RPMI7951 (cell line): ENCODE results near the gene CYB5R3. TPM values are rescaled to one million over a fixed set of nuclear protein-coding genes. Genes with fewer than 3 reads are reported as not detected.
A peak's percentile ranks its signal among the peaks of the same experiment; 100 is the strongest.
"Not testable (repeated sequence)": the region's sequence is repeated elsewhere in the genome, so short reads cannot be mapped to it uniquely, and the experiment has no call there.

Experiments
- DNase-seq: peaks from one replicate; pipeline ENCODE4 v3.0.0-alpha.2; 2012; ENCODE audit warnings: low read depth
- total RNA-seq: library from RNA; depleted of rRNA; stranded (reverse); fragments of >200 nt; shearing (Covaris generic); gene quantifications from 2 replicates; pipeline ENCODE4 v1.2.3, GENCODE V29; 2014

Gene CYB5R3
- total RNA-seq, 1 experiment from 2014 or later: 65.2 TPM

DNA sequence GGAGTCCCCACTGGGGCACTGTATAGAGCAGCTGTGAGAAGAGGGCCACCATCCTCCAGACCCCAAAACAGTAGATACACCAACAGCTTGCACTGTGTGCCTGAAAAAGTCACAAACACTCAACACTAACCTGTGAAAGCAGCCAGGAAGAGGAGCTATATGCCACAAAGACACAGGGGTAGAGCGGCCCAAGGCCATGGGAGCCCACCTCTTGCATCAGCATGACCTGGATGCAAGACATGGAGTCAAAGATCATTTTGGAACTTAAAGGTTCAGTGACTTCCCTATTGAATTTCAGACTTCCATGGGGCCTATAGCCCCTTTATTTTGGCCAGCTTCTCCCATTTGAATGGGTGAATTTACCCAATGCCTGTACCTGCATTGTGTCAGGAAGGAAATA lies 29.7 kb upstream of the CYB5R3 start:
- no peak for DNase-seq

DNA sequence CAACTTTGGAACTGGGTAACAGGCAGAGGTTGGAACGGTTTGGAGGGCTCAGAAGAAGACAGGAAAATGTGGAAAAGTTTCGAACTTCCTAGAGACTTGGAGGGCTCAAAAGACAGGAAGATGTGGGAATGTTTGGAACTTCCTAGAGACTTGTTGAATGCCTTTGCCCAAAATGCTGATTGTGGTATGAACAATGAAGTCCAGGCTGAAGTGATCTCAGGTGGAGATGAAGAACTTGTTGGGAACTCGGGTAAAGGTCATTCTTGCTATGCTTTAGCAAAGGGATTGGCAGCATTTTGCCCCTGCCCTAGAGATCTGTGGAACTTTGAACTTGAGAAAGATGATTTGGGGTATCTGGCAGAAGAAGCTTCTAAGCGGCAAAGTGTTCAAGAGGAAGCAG lies 28.7 kb upstream of the CYB5R3 start:
- not testable (repeated sequence) for DNase-seq

DNA sequence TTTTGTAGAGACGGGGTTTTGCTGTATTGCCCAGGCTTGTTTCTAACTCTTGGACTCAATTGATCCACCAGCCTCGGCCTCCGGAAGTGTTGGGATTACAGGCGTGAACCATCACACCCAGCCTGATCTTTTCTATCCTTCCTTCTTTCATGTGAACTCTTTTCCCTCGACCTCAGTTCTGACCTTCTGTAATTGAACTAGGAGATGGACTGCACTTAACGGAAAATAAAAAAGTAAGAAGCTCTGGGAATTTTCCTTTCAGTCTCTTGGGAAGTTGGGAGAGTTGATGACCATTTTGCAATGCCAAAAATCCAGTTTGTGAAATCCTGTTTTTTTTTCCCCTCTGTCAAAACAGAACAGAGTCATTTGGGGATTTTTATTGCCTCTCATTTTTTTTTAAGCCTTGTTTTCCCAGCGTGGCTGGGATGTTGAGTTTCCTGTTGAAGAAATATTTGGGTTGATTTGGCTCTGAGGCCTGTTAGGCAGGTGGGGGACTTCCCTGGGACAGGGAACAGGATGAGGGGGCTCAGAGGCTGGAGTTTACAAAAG lies 26.9 kb upstream of the CYB5R3 start:
- DNase-seq: no peak

DNA sequence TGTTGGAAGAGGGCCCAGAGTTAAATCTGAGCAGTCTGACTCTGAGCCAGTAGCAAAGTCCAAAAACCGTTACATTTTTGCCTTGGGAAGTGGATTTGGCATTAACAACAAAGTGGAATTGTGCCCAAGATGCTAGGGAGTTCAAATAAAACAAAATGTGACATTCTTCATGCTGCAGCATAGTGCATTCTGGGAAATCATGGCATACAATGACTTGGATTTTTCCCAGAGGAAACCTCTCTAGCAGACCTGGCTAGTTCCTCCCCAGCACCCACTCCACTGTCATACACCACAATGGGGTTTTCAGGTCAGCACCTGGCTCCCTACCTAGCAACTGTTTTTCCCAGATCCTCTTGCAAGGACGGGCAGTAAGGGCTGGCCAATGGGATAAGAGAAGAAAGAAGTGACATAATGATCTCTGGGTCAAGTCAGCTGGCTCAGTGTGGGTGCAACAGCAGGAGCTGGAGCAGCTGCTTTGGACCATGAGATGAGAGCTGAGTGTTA lies 24.8 kb upstream of the CYB5R3 start:
- no peak for DNase-seq

DNA sequence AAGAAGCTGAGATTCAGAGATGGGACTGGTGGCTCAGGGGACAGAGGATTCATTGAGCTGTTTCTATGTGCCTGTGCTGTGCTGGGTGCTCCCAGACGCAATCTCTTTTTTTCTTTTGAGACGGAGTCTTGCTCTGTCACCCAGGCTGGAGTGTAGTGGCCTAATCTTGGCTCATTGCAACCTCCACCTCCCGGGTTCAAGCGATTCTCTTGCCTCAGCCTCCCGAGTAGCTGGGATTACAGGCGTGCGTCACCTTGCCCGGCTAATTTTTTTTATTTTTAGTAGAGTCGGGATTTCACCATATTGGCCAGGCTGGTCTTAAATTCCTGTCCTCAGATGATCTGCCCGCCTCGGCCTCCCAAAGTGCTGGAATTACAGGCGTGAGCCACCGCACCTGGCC lies 23.9 kb upstream of the CYB5R3 start:
- not testable (repeated sequence) for DNase-seq

DNA sequence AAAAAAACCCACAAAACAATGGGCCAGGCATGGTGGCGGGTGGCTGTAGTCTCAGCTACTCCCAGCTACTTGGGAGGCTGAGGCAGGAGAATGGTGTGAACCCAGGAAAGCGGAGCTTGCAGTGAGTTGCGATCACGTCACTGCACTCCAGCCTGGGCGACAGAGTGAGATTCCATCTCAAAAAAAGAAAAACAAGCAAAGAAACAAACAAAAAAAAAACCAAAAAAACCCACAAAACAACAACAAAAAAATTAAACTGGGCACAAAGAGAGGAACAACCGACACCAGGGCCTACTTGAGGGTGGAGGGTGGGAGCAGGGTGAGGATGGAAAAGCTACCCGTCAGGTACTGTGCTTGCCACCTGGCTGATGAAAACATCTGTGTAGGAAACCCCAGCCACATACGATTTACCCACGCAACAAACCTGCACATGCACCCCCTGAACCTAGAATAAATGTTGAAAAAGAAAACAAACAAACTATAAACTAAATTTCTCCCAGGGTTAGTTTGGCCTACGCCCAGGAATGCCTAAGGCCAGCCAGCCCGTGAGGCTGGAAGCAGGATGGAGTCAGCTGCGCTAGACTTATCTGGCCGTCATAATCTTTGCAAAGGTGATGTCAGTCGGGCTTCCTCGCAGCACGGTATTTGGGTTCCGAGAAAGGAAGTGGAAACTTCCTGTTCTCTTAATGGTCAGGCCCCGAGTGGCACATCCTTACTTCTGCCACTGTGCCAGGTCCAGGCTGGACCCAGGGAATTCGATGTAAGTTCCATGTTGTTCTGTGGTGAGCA lies 21.9 kb upstream of the CYB5R3 start:
- DNase-seq: no peak

DNA sequence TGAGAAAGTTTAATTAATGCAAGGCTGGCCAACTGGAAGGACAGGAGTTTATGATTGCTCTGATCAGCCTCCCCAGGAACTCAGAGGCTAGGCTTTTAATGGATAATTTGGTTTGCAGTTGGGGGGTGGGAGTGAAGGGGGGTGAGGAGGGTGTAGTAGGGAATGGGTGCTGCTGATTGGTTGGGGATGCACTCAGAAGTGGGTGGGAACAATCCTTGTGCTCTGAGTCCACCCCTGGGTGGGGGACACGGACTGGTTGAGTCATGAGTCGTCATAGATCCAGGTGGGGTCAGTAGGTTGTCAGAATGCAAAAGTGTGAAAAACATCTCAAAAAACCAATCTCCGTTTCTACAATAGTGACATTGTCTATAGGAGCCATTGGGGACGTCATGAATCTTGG lies 20.9 kb upstream of the CYB5R3 start:
- no peak for DNase-seq

DNA sequence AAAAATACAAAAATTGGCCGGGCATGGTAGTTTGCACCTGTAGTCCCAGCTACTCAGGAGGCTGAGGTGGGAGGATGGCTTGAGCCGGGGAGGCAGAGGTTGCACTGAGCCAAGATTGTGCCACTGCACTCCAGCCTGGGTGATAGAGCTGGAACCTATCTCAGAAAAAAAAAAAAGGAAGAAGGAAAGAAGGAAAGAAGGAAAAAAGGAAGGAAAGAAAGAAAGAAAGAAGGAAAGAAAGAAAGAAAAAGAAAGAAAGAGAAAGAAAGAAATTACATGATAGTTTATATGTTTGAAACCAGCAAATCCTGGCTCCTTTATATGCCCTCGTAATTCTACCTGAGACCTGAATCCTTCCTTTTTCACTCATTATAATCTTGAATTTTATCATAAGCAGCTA lies 17.2 kb upstream of the CYB5R3 start:
- not testable (repeated sequence) for DNase-seq

DNA sequence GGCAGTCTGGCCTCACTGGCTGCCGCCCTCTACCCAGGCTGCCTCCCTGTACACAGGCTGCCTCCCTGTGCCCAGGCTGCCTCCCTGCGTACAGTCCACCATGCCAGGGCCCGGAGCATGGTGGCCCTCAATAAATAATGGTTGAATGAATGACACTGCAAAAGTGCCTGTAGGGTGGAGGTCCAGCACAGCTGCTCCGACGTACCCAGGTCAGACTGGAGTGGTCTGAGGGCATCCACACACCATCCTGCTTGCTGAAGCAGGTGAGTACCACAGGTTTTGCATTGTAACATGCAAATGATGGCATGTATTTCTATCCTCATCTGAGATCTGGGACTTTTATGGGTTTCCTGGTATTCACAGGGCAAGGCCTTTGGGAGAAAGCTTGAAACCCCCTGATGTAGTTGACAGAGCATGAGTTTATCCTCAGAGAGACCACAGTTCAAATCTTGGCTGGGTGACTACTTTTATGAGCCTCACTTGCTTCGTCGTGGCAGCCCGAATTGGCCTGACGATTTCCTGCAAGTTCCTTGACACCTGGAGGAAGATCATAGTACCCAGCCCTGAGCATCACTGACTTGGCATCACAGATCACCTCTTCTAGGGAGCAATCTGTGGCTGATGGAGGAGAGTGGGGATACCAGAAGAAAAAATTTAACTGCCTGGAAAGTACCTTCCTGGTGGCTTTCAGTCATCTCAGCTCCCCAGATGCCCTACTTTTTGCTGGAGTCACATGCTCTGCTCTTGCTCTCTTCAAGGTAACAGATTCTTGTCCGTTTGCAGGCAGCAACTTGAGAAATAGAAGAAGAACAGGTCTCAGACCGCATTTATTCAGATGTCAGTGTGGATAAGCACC lies 16.0 kb upstream of the CYB5R3 start:
- no peak for DNase-seq

DNA sequence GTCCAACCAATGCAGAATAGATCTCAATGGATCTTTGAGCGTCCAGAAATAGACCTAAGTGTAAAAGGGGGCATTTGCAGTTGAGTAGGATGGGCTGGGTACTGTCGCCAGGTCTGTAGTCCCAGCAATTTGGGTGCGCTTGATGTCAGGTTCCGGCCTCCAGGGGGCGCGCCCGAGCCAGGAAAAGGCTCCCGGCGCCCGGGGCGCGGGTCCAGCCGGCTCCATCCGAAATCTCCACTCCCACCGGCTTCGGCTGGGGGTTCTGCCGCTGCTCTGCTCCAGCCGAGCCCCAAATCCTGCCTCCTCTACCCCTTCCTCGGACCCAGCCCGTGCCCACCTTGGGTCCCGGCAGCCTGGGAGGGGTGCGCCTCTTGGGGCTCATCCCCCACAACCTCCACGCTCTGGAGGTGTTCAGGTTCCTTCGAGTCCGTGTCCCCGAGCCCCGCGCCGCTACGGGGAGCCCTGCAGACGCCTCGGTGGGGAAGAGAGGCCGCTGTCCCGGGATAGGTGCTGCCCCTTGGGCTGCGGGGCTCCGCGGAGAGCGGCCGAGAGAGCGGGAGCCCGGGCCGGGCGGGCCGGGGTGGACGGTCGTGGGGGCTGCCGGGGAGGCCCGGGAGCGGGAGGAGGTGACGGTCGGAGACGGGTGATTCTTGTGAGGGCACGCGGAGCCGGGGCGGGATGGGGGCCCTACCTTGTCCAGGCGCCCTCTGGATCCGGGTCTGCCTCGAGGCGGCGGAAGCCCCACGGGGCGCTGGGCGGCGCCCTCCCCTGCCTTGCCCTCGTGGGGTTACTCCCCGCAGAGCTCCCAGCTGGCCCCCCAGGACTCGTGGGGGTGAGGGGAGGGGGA lies 13.0 kb upstream of the CYB5R3 start:
- DNase-seq: peak; percentile 63

DNA sequence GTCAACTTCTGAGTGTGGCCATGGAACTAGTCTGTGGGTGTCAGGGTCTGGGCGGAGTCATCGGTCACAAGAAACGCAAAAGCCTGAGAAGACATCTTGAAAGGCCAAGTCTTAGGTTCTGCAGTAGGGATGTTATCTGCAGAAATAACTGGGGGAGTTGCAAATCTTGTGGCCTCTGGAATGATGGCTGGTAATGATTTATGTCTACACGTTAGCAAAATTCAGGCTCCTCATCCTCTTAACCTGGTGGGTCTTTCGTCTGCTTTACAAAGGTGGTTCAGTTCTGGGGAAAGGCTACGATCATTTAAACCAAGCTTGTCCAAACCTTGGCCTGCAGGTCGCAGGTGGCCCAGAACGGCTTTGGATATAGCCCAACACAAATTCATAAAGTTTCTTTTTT lies 7.4 kb upstream of the CYB5R3 start:
- no peak for DNase-seq

DNA sequence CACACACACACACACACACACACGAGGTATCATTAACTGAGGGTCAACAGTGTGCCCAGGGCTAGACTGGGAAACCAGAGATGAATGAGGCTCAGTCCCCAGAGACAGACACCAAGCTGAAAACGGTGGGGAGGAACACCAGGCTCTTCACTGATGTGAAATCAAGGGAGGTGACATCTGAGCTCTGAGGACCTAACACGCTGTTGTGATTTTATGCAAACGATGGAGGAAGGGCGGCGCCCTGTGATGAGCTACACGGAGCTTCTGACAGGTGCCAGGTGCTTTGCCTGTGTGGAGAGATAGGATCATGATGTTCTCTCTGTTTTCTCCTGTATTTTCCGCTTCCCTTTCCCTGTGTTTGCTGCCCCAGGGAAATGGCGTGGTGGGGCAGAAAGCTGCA lies 6.5 kb upstream of the CYB5R3 start:
- no peak for DNase-seq

DNA sequence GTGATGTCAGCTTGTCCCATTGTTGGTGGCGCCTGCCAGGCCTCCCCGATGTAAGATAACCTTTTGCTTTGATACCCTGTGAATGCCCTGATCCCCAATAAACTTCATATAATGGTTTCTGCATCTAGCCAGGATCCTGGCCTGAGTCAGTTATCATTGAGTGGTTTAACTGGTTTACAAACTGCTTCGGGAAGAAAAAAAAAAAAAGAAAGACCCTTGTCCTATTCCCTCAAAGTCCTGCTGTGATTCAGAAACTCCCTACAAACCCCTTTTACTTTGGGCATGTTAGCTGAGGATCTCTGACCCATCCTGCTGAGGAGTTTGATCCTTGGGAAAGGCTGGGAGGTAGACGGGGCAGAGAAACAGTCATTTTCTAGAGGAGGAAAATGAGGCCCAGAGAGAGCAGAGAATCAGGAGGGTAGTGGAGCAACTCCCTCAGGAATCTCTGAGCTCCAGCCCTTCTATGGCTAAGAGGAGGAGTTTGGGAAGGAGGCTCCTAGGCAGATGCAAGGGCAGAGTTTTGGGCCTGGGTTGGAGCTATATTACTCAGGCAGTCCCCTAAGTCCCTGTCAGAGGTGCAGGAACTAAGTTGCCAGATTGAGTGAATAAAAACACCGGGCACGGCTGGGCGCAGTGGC lies 5.4 kb upstream of the CYB5R3 start:
- DNase-seq: no peak

DNA sequence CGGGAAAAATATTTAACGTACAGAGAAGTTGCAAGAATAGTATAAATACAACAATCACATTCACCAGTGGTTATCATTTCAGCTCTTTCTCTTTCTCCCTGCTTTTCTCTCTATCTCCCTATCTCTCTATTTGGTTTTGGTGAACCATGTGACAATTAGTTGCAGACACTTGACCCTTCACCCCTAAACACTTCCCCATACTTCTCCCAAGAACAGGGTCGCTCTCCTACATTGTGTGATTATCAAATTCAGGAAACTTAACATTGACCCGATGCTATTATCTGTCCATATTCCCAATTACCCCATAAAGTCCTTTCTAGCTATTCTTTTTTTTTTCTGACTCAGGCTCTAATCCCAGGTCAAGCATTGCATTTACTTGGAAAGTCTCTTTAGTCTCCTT lies 4.8 kb upstream of the CYB5R3 start:
- DNase-seq: no peak

DNA sequence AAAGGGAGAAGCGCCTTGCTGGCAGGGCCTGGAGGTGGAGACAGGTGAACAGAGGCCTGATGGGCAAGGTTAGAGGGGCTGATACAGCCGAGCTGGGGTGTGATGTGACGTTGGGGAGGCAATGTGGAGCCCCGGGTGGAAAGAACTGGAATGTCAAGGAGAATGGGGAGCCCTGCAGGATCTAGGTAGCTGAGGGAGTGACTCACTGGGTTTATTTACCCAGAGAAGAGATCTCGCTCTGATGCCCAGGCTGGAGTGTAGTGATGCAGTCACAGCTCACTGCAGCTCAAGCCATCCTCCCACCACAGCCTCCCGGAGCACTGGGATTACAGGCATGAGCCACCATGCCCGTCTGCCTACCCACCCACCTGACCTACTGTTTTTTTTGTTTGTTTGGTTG lies 1.9 kb upstream of the CYB5R3 start:
- no peak for DNase-seq

DNA sequence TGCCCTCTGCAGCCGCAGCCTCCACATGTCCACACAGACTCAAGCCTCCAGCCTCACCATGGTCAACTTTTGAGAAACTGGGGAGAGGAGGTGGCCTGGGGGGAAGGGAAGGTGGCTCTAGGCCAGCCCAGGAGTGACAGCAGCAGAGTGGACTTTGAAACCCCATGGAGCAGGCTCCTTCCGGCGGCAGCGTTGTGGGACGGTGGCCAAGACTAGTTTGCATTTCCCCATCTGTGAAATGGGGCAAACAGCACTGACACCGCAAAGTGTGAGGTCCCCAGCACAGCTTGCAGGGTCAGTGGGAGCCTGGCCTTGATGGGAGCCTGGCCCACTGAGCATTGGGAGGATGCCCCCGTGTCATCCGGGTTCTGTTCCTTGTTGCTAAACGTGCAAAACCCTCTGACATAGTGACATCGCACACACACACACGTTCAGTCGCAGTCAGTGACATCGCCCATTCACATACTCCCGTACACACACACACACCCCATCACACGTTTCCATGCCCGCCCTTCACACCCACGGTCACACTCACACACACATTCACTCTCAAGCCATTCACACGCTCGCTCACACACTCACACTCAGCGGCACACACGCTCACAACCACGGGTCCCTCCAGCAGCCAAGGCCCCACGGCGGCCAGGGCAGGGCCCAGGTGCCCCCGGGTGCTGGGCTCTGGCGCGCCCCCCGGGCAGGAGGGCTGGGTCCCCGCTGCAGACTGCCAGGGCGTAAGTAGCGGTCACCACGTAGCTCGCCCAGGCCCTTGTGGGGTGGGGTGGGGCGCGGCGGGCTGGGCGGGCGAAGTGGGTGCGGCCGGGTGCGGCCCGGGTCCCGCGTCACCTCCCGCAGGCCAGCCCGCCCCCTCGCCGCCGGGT lies 585 bp downstream of the CYB5R3 start:
- peak; percentile 62 for DNase-seq

DNA sequence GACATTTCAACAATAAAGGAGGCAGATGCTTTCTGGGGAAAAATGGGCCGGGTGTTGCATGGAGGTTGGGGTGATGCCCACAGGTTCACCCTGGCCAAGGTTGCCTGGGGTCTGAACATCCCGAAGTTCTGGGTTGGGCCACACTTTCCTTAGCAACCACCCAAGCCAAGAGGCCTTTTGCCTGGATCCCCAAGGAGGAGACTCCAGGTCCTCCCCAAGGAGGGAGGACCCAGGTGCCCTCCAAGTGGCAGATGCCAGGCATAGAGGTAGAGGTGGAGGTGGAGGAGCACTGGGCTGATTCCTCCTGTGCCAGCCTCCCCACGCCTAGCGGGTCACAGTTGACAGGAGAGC lies 1.2 kb downstream of the CYB5R3 start:
- no peak for DNase-seq

DNA sequence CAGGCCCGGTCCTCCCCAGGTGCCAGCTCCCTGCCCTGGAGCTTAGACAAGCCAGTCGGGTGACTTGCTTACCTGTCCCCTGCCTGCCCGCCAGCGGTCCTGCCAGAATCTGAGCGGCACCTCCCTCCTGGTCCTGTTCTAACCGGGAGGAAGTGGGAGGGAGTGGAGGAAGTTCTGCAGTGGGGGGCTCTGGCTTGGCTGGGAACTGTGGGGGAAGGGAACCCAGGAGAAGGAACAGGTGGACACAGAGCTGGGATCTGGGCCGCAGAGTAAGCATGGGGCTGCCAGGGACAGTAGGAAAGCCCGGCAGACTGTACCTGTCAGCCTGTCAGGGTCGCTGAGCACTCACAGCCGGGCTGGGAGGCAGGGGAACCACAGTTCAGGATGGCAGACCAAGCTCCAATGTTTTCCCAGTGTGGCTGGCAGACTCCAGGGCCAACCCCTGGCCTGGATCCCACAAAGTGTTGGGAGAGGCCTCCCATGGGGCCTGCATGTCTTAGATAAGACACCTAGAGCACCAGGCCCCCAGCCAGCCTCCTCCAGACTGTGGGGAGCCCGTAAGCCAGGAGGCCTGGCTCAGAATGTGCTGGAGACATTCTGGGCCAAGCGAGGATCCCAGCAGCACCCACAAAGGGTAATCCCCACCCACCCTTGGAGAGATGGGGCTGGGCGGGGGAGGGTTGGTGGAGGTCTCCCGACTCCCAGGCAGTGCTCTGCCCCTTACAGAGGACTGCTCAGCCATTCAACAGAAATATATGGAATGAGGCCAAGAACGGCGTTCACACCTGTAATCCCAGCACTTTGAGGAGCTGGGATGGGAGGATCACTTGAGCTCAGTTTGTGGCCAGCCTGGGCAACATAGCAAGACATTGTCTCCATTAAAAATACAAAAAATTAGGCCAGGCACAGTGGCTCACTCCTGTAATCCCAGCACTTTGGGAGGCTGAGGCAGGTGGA lies 2.3 kb downstream of the CYB5R3 start:
- no peak for DNase-seq

DNA sequence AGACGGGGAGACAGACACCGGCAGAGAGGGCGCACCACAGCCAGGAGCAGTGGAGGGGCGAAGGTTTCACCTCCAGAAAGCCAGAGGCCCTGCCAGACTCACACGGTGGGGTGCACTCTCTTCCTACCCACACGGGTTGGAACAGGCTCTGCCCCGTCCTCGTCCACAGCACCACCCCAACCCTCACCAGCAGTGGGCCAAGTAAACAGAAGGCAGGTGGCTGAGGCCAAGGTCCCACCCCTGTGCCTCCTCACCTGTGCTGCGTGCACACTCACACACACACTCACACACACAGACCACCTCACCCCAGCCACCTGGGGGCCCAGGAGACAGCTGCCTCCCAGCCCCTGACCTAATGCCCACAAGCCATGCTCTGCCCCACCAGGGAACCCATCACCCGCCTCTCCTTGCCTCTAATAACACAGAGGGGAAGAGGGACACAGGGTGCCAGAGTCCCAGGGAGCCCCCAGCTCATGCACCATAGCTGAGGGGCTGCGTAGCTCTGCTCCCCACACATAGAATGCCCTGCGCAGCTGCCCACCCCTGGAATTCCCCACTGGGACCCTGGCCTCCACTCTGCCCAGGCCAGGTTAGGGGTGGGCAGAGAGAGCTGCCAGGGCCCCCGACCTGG lies 3.1 kb downstream of the CYB5R3 start:
- no peak for DNase-seq
